ENCODE measurements around the gene RAD51C. TPM values are rescaled to one million over a fixed set of nuclear protein-coding genes. Genes with fewer than 3 reads are reported as not detected.

The RAD51C gene
- polyA plus RNA-seq, 2 of the 4 experiments (the other 2 are of a cell fraction) = 83.4 to 121 TPM

DNA sequence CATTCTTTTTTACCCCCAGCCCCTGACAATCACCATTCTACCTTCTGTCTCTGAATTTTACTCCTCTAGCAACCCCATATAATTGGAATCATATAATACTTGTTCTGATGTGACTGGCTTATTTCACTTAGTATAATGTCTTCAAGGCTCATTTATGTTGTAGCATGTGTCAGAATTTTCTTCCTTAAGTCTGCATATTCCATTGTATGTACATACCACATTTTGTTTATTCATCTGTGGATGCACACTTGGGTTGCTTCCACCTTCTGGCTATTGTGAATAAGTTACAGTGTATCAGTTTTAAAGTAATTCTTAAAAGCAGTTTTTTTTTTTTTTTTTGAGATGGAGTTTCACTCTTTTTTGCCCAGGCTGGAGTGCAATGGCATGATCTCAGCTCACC, 38.5 kb downstream of the RAD51C start:
- Histone ChIP-seq H3K9me3 (no peaks in the 10 kb centered on the region), H3K27ac (no peak overlapping the region), H3K4me3 (no peak overlapping the region), H3K4me2 (no peak overlapping the region), H3K4me1 (no peaks in the 10 kb centered on the region)
- ChIA-PET POLR2A (no interaction called here), CTCF (interaction anchor here (1.0 kb wide), 2 partner anchors 15 to 20 kb away, joined by 3 to 6 read pairs; no protein-coding TSS in a partner anchor)
- peak; percentile 36 for FAIRE-seq
- no peak for ATAC-seq
- TF ChIP-seq, protein P1, sequence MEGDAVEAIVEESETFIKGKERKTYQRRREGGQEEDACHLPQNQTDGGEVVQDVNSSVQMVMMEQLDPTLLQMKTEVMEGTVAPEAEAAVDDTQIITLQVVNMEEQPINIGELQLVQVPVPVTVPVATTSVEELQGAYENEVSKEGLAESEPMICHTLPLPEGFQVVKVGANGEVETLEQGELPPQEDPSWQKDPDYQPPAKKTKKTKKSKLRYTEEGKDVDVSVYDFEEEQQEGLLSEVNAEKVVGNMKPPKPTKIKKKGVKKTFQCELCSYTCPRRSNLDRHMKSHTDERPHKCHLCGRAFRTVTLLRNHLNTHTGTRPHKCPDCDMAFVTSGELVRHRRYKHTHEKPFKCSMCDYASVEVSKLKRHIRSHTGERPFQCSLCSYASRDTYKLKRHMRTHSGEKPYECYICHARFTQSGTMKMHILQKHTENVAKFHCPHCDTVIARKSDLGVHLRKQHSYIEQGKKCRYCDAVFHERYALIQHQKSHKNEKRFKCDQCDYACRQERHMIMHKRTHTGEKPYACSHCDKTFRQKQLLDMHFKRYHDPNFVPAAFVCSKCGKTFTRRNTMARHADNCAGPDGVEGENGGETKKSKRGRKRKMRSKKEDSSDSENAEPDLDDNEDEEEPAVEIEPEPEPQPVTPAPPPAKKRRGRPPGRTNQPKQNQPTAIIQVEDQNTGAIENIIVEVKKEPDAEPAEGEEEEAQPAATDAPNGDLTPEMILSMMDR (IDR thresholded peaks at IDR 0.05) = no peak
- TF ChIP-seq KDM5A (IDR thresholded peaks at IDR 0.05) = no peak
- peak; percentile 16 for TF ChIP-seq MAFK (IDR thresholded peaks at IDR 0.05; ENCODE audit: partially characterized antibody)
- no peak for DNase-seq (ENCODE audit: low read depth in 1 of 2, low spot score in 1 of 2)

DNA sequence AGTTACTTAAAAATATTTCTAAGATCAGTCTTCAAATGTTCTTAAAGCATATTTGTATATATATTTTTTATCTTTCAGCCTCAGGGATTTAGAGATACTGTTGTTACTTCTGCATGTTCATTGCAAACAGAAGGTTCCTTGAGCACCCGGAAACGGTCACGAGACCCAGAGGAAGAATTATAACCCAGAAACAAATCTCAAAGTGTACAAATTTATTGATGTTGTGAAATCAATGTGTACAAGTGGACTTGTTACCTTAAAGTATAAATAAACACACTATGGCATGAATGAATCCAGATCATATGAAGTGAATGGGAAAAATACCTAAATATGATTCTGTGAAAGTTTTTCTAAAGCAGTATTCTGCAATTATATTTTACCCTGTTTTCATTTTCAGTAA, 41.6 kb downstream of the RAD51C start:
- ChIA-PET POLR2A (no interaction called here), CTCF (interaction anchor here (1.5 kb wide), 1 partner anchor 9 kb away, joined by 4 read pairs; no protein-coding TSS in a partner anchor)
- Histone ChIP-seq H3K4me3 (no peak overlapping the region), H3K27ac (no peak overlapping the region), H3K4me1 (no peaks in the 10 kb centered on the region), H3K4me2 (no peak overlapping the region), H3K9me3 (no peaks in the 10 kb centered on the region)
- no peak for FAIRE-seq
- ATAC-seq = no peak
- WGBS (ENCODE audit: missing lambda C conversion rate) = 88% methylated on average over 3 of the region's 3 CpGs
- TF ChIP-seq, protein P2, sequence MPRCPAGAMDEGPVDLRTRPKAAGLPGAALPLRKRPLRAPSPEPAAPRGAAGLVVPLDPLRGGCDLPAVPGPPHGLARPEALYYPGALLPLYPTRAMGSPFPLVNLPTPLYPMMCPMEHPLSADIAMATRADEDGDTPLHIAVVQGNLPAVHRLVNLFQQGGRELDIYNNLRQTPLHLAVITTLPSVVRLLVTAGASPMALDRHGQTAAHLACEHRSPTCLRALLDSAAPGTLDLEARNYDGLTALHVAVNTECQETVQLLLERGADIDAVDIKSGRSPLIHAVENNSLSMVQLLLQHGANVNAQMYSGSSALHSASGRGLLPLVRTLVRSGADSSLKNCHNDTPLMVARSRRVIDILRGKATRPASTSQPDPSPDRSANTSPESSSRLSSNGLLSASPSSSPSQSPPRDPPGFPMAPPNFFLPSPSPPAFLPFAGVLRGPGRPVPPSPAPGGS (IDR thresholded peaks at IDR 0.05) = no peak
- no peak for TF ChIP-seq MAZ (IDR thresholded peaks at IDR 0.05; ENCODE audit: borderline replicate concordance, low read depth, low read length)
- TF ChIP-seq, protein P3, sequence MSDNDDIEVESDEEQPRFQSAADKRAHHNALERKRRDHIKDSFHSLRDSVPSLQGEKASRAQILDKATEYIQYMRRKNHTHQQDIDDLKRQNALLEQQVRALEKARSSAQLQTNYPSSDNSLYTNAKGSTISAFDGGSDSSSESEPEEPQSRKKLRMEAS (IDR thresholded peaks at IDR 0.05) = no peak
- TF ChIP-seq, protein P4, sequence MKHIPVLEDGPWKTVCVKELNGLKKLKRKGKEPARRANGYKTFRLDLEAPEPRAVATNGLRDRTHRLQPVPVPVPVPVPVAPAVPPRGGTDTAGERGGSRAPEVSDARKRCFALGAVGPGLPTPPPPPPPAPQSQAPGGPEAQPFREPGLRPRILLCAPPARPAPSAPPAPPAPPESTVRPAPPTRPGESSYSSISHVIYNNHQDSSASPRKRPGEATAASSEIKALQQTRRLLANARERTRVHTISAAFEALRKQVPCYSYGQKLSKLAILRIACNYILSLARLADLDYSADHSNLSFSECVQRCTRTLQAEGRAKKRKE (CRISPR knock-in tag; IDR thresholded peaks at IDR 0.05; ENCODE audit: low read depth) = no peak
- no peak for DNase-seq (ENCODE audit: low read depth in 1 of 2, low spot score in 1 of 2)

DNA sequence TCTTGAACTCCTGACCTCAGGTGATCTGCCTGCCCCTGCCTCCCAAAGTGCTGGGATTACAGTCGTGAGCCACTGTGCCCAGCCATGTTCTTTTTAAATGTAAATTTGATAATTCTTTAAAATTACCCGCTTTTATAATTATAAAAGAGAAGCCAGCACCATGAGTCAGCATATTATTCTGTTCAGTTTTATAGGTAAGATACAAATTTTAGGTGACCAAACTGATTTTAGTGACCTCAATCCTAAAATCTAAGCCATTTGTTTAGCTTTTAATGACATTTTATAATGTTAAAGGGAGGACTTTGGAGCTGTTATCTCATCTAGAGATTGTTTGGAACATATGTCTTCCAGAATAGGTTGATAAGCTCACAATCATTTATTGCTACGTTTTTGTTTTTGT, 42.4 kb downstream of the RAD51C start:
- no peaks in the 10 kb centered on the region for H3K4me1 ChIP-seq
- DNase-seq (ENCODE audit: low read depth in 1 of 2, low spot score in 1 of 2) (no peak), FAIRE-seq (no peak), ATAC-seq (no peak)
- POLR2A ChIA-PET = no interaction called here
- H3K27ac ChIP-seq = peak overlapping the region in 1 of 2 experiments; percentile 39; a peak in 3 of 6 replicates
- no peaks in the 10 kb centered on the region for H3K9me3 ChIP-seq
- no peak overlapping the region for H3K4me2 ChIP-seq
- WGBS (ENCODE audit: missing lambda C conversion rate) = 82% methylated on average over 3 of the region's 3 CpGs
- TF ChIP-seq ZFP36 (IDR thresholded peaks at IDR 0.05; ENCODE audit: borderline replicate concordance, partially characterized antibody) (no peak), RFX5 (IDR thresholded peaks at IDR 0.05) (no peak), NFE2L2 (conservative IDR thresholded peaks at IDR 0.05; ENCODE audit: low read length) (peak; percentile 83), MAFK (IDR thresholded peaks at IDR 0.05; ENCODE audit: partially characterized antibody) (peak; percentile 91)
- H3K4me3 ChIP-seq = no peak overlapping the region
- CTCF ChIA-PET = interaction anchor here (0.6 to 1.5 kb wide), 5 partner anchors 10 to 355 kb away, joined by 4 to 5 read pairs (median 5); no protein-coding TSS in a partner anchor

DNA sequence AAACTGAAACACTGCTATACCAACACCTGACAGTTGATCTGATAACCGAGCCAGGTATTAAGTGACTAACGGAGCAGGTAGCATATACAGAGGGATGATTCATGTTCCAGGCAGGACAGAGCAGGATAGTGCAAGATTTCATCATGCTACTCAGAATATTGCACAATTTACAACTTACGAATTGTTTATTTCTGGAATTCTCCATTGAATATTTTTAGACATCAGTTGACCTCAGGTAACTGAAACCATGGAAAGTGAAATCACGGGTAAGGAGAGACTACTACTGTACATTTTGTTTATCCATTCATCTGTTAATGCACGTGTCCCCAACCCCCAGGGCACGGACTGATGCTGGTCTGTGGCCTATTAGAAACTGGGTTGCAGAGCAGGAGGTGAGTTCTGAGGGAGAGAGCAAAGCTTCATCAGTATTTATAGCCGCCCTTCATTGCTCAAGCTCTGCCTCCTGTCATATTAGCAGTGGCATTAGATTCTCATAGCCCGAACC, 48.8 kb downstream of the RAD51C start:
- peak overlapping the region; percentile 34; the same call in 2 of the 3 replicates for H3K4me2 ChIP-seq
- peak in 1 of 2 experiments; percentile 71; a peak in 2 of 6 replicates for ATAC-seq
- TF ChIP-seq HEYL (CRISPR knock-in tag; IDR thresholded peaks at IDR 0.05) = no peak
- TF ChIP-seq GATA3 (IDR thresholded peaks at IDR 0.05; ENCODE audit: borderline replicate concordance) = no peak
- TF ChIP-seq, protein P5, sequence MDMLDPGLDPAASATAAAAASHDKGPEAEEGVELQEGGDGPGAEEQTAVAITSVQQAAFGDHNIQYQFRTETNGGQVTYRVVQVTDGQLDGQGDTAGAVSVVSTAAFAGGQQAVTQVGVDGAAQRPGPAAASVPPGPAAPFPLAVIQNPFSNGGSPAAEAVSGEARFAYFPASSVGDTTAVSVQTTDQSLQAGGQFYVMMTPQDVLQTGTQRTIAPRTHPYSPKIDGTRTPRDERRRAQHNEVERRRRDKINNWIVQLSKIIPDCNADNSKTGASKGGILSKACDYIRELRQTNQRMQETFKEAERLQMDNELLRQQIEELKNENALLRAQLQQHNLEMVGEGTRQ (IDR thresholded peaks at IDR 0.05) = no peak
- TF ChIP-seq FOSL2 (IDR thresholded peaks at IDR 0.05) = no peak
- peak; percentile 38; the same call in 1 of the 2 replicates for TF ChIP-seq FOSL2 (CRISPR knock-in tag; IDR thresholded peaks at IDR 0.05)
- no peak for TF ChIP-seq BHLHE40 (IDR thresholded peaks at IDR 0.05; ENCODE audit: low read depth, low read length)
- TF ChIP-seq RFX5 (IDR thresholded peaks at IDR 0.05) = no peak
- no peak for TF ChIP-seq CBX8 (IDR thresholded peaks at IDR 0.05)
- TF ChIP-seq, protein P6, sequence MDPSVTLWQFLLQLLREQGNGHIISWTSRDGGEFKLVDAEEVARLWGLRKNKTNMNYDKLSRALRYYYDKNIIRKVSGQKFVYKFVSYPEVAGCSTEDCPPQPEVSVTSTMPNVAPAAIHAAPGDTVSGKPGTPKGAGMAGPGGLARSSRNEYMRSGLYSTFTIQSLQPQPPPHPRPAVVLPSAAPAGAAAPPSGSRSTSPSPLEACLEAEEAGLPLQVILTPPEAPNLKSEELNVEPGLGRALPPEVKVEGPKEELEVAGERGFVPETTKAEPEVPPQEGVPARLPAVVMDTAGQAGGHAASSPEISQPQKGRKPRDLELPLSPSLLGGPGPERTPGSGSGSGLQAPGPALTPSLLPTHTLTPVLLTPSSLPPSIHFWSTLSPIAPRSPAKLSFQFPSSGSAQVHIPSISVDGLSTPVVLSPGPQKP (IDR thresholded peaks at IDR 0.05; ENCODE audit: low read depth, low read length) = no peak
- TF ChIP-seq, protein P7, sequence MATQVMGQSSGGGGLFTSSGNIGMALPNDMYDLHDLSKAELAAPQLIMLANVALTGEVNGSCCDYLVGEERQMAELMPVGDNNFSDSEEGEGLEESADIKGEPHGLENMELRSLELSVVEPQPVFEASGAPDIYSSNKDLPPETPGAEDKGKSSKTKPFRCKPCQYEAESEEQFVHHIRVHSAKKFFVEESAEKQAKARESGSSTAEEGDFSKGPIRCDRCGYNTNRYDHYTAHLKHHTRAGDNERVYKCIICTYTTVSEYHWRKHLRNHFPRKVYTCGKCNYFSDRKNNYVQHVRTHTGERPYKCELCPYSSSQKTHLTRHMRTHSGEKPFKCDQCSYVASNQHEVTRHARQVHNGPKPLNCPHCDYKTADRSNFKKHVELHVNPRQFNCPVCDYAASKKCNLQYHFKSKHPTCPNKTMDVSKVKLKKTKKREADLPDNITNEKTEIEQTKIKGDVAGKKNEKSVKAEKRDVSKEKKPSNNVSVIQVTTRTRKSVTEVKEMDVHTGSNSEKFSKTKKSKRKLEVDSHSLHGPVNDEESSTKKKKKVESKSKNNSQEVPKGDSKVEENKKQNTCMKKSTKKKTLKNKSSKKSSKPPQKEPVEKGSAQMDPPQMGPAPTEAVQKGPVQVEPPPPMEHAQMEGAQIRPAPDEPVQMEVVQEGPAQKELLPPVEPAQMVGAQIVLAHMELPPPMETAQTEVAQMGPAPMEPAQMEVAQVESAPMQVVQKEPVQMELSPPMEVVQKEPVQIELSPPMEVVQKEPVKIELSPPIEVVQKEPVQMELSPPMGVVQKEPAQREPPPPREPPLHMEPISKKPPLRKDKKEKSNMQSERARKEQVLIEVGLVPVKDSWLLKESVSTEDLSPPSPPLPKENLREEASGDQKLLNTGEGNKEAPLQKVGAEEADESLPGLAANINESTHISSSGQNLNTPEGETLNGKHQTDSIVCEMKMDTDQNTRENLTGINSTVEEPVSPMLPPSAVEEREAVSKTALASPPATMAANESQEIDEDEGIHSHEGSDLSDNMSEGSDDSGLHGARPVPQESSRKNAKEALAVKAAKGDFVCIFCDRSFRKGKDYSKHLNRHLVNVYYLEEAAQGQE (IDR thresholded peaks at IDR 0.05) = no peak
- no peak for TF ChIP-seq EP300 (IDR thresholded peaks at IDR 0.05)

More for the DNA sequence above, 48.8 kb downstream of the RAD51C start:
- Histone ChIP-seq H3K9me3 (no peaks in the 10 kb centered on the region), H3K4me1 (peaks cover 8% of the 10 kb centered on the region; the same call in 2 of the 3 replicates), H3K27ac (peak overlapping the region in 1 of 2 experiments; percentile 59; a peak in 3 of 6 replicates), H3K4me3 (no peak overlapping the region)
- ChIA-PET CTCF (interaction anchor here (0.7 to 2.2 kb wide), 2 partner anchors 15 to 30 kb away, joined by 3 to 9 read pairs; no protein-coding TSS in a partner anchor), POLR2A (no interaction called here)
- FAIRE-seq = no peak
- DNase-seq (ENCODE audit: low read depth in 1 of 2, low spot score in 1 of 2) = peak in 1 of 2 experiments; percentile 14
- WGBS (ENCODE audit: missing lambda C conversion rate) = 70% methylated on average over 8 of the region's 8 CpGs

All from A549 (cell line).